SK-N-SH treated with all-trans-retinoic acid at 6 μM for 48 hours (cell line): Measurements from ENCODE around the gene LIG1.

Source experiments
- BACH2 ChIP-seq: fragments of 250-450 bp; sonication (Bioruptor Pico); IDR thresholded peaks from 2 replicates; pipeline ENCODE4 v1.9.0; 2021; ENCODE audit warnings: mild to moderate bottlenecking, borderline replicate concordance
- ESRRG ChIP-seq: fragments of 250-450 bp; sonication (Bioruptor Pico); IDR thresholded peaks from 2 replicates; pipeline ENCODE4 v1.6.1; 2021; ENCODE audit warnings: mild to moderate bottlenecking
- ISL1 ChIP-seq: fragments of 250-450 bp; sonication (Bioruptor Pico); IDR thresholded peaks from 2 replicates; pipeline ENCODE4 v2.1.2; 2022; ENCODE audit warnings: mild to moderate bottlenecking, moderate library complexity
- OSR1 ChIP-seq: fragments of 250-450 bp; sonication (Bioruptor Pico); IDR thresholded peaks from 2 replicates; pipeline ENCODE4 v1.8.0; 2022; ENCODE audit warnings: moderate library complexity, mild to moderate bottlenecking, inconsistent platforms
- PATZ1 ChIP-seq: fragments of 250-450 bp; sonication (Bioruptor Pico); IDR thresholded peaks from 2 replicates; pipeline ENCODE4 v1.8.0; 2020; ENCODE audit warnings: mild to moderate bottlenecking, moderate library complexity, borderline replicate concordance
- PPARA ChIP-seq: fragments of 250-450 bp; sonication (Bioruptor Pico); IDR thresholded peaks from 2 replicates; pipeline ENCODE4 v1.5.0; 2020; ENCODE audit warnings: mild to moderate bottlenecking, borderline replicate concordance
- RARB ChIP-seq: fragments of 250-450 bp; sonication (Bioruptor Pico); IDR thresholded peaks from 2 replicates; pipeline ENCODE4 v1.8.0; 2021; ENCODE audit warnings: mild to moderate bottlenecking, moderate library complexity
- SNAI2 ChIP-seq: fragments of 250-450 bp; sonication (Bioruptor Pico); IDR thresholded peaks from 2 replicates; pipeline ENCODE4 v1.5.0; 2020; ENCODE audit warnings: mild to moderate bottlenecking, moderate library complexity
- TCF4 ChIP-seq: fragments of 250-450 bp; sonication (Bioruptor Pico); IDR thresholded peaks from 2 replicates; pipeline ENCODE4 v1.8.0; 2021; ENCODE audit warnings: mild to moderate bottlenecking, moderate library complexity, borderline replicate concordance
- ZFP3 ChIP-seq: fragments of 250-450 bp; sonication (Bioruptor Pico); IDR thresholded peaks from 2 replicates; pipeline ENCODE4 v1.5.0; 2020; ENCODE audit warnings: mild to moderate bottlenecking, moderate library complexity
- ZNF565 ChIP-seq: fragments of 450-650 bp; formaldehyde crosslinking; conservative IDR thresholded peaks from 2 replicates; pipeline ENCODE4 v1.5.0; 2020; ENCODE audit warnings: low read depth, mild to moderate bottlenecking, moderate library complexity
- TF ChIP-seq, protein P1 (sequence below): fragments of 250-450 bp; sonication (Bioruptor Pico); IDR thresholded peaks from 2 replicates; pipeline ENCODE4 v1.8.0; 2021; ENCODE audit warnings: low read depth, mild to moderate bottlenecking, moderate library complexity, borderline replicate concordance
- TF ChIP-seq, protein P2 (sequence below): fragments of 250-450 bp; sonication (Bioruptor Pico); IDR thresholded peaks from 2 replicates; pipeline ENCODE4 v1.5.0; 2020; ENCODE audit warnings: mild to moderate bottlenecking, moderate library complexity
- TF ChIP-seq, protein P3 (sequence below): fragments of 250-450 bp; sonication (Bioruptor Pico); IDR thresholded peaks from 2 replicates; pipeline ENCODE4 v1.5.1; 2020; ENCODE audit warnings: low read depth, mild to moderate bottlenecking, moderate library complexity

- TF ChIP-seq RARB (CRISPR knock-in tag) (no peak), ESRRG (CRISPR knock-in tag) (no peak), ISL1 (CRISPR knock-in tag) (no peak), PPARA (no peak), SNAI2 (CRISPR knock-in tag) (no peak), PATZ1 (CRISPR knock-in tag) (no peak), BACH2 (no peak), ZNF565 (no peak), OSR1 (CRISPR knock-in tag) (no peak), ZFP3 (CRISPR knock-in tag) (no peak), TCF4 (CRISPR knock-in tag) (no peak)
- TF ChIP-seq, protein P1, sequence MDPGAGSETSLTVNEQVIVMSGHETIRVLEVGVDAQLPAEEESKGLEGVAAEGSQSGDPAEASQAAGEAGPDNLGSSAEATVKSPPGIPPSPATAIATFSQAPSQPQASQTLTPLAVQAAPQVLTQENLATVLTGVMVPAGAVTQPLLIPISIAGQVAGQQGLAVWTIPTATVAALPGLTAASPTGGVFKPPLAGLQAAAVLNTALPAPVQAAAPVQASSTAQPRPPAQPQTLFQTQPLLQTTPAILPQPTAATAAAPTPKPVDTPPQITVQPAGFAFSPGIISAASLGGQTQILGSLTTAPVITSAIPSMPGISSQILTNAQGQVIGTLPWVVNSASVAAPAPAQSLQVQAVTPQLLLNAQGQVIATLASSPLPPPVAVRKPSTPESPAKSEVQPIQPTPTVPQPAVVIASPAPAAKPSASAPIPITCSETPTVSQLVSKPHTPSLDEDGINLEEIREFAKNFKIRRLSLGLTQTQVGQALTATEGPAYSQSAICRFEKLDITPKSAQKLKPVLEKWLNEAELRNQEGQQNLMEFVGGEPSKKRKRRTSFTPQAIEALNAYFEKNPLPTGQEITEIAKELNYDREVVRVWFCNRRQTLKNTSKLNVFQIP (CRISPR knock-in tag) = no peak
- TF ChIP-seq, protein P2, sequence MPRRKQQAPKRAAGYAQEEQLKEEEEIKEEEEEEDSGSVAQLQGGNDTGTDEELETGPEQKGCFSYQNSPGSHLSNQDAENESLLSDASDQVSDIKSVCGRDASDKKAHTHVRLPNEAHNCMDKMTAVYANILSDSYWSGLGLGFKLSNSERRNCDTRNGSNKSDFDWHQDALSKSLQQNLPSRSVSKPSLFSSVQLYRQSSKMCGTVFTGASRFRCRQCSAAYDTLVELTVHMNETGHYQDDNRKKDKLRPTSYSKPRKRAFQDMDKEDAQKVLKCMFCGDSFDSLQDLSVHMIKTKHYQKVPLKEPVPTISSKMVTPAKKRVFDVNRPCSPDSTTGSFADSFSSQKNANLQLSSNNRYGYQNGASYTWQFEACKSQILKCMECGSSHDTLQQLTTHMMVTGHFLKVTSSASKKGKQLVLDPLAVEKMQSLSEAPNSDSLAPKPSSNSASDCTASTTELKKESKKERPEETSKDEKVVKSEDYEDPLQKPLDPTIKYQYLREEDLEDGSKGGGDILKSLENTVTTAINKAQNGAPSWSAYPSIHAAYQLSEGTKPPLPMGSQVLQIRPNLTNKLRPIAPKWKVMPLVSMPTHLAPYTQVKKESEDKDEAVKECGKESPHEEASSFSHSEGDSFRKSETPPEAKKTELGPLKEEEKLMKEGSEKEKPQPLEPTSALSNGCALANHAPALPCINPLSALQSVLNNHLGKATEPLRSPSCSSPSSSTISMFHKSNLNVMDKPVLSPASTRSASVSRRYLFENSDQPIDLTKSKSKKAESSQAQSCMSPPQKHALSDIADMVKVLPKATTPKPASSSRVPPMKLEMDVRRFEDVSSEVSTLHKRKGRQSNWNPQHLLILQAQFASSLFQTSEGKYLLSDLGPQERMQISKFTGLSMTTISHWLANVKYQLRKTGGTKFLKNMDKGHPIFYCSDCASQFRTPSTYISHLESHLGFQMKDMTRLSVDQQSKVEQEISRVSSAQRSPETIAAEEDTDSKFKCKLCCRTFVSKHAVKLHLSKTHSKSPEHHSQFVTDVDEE (CRISPR knock-in tag) = no peak
- TF ChIP-seq, protein P3, sequence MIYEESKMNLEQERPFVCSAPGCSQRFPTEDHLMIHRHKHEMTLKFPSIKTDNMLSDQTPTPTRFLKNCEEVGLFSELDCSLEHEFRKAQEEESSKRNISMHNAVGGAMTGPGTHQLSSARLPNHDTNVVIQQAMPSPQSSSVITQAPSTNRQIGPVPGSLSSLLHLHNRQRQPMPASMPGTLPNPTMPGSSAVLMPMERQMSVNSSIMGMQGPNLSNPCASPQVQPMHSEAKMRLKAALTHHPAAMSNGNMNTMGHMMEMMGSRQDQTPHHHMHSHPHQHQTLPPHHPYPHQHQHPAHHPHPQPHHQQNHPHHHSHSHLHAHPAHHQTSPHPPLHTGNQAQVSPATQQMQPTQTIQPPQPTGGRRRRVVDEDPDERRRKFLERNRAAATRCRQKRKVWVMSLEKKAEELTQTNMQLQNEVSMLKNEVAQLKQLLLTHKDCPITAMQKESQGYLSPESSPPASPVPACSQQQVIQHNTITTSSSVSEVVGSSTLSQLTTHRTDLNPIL (CRISPR knock-in tag) = no peak
These were observed 16.1 kb downstream of the LIG1 start for GRCh38 chr19:48154003-48154402.
